ENCODE data around the gene DGKB.
"Not testable (repeated sequence)": the region's sequence is repeated elsewhere in the genome, so short reads cannot be mapped to it uniquely, and the experiment has no call there.

Gene DGKB

GRCh38 chr7:14570750-14571607 is 331.6 kb downstream of the DGKB start:
- no peak for DNase-seq

- DNase-seq, result no peak
Observed at GRCh38 chr7:14552060-14552459, 350.5 kb downstream of the DGKB start.

- no peak for DNase-seq
Observed at GRCh38 chr7:14551310-14551709, 351.2 kb downstream of the DGKB start.

GRCh38 chr7:14542624-14543023 is 359.9 kb downstream of the DGKB start:
- no peak for DNase-seq

GRCh38 chr7:14521183-14521582 is 381.4 kb downstream of the DGKB start:
- DNase-seq, result no peak

GRCh38 chr7:14510268-14510667 is 392.3 kb downstream of the DGKB start:
- DNase-seq, result no peak

GRCh38 chr7:14507617-14508016 is 394.9 kb downstream of the DGKB start:
- no peak for DNase-seq

- no peak for DNase-seq
Observed at GRCh38 chr7:14505906-14506305, 396.6 kb downstream of the DGKB start.

- DNase-seq, result no peak
Observed at GRCh38 chr7:14504134-14504533, 398.4 kb downstream of the DGKB start.

GRCh38 chr7:14503623-14504022 is 398.9 kb downstream of the DGKB start:
- no peak for DNase-seq

GRCh38 chr7:14501436-14501835 is 401.1 kb downstream of the DGKB start:
- no peak for DNase-seq

GRCh38 chr7:14497390-14497789 is 405.2 kb downstream of the DGKB start:
- DNase-seq, result no peak

- DNase-seq, result no peak
Observed at GRCh38 chr7:14495633-14496032, 406.9 kb downstream of the DGKB start.

- no peak for DNase-seq
Observed at GRCh38 chr7:14487701-14488395, 414.7 kb downstream of the DGKB start.

GRCh38 chr7:14483663-14484062 is 418.9 kb downstream of the DGKB start:
- no peak for DNase-seq

GRCh38 chr7:14480281-14480680 is 422.3 kb downstream of the DGKB start:
- no peak for DNase-seq

GRCh38 chr7:14478834-14479510 is 423.6 kb downstream of the DGKB start:
- no peak for DNase-seq

GRCh38 chr7:14461716-14462115 is 440.8 kb downstream of the DGKB start:
- DNase-seq, result not testable (repeated sequence)

GRCh38 chr7:14458846-14459245 is 443.7 kb downstream of the DGKB start:
- DNase-seq, result not testable (repeated sequence)

- DNase-seq, result peak in 4 of 5 donors; percentile 13 to 35 (median 22)
Observed at GRCh38 chr7:14457568-14458453, 444.7 kb downstream of the DGKB start.

- no peak for DNase-seq
Observed at GRCh38 chr7:14449291-14449690, 453.3 kb downstream of the DGKB start.

- DNase-seq, result no peak
Observed at GRCh38 chr7:14446829-14447228, 455.7 kb downstream of the DGKB start.

- DNase-seq, result no peak
Observed at GRCh38 chr7:14446219-14446618, 456.3 kb downstream of the DGKB start.
